Activated CD8-positive, alpha-beta memory T cell treated with anti-CD3 and anti-CD28 coated beads for 48 hours (primary cell): ENCODE measurements around the gene INPP5A.
"Not testable (repeated sequence)": the region's sequence is repeated elsewhere in the genome, so short reads cannot be mapped to it uniquely, and the experiment has no call there.

Experiments used
- DNase-seq, 3 experiments: peaks; one replicate each; pipeline ENCODE4 v3.0.0-alpha.2; 2020; ENCODE audit warnings: low read depth in 2 of 3, low spot score in 2 of 3

The INPP5A gene

GRCh38 chr10:132593900-132594876, 56.6 kb downstream of the INPP5A start:
- no peak for DNase-seq

GRCh38 chr10:132595021-132595420, 57.4 kb downstream of the INPP5A start:
- no peak for DNase-seq

- no peak for DNase-seq
These were observed 58.3 kb downstream of the INPP5A start for GRCh38 chr10:132595854-132596253.

DNA sequence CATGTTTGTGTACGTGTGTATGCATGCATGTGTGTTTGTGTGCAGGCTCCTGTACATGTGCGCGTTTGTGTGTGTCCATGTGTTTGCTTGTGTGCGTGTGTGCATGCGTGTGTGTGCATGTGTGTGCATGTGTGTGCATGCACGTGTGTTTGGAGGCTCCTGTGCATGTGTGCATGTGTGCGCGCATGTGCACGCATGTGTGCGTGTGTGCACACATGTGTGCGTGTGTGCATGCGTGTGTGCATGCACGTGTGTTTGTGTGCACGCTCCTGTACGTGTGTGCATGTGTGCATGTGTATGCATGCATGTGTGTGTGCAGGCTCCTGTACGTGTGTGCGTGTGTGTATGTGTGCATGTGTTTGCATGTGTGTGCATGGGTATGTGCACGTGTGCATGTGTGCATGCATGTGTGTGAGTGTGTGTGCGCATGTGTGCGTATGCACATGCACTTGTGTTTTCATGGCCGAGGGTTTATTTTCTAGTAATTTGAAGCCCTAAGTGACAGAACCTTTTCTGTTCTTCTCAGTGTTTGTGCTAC, 59.2 kb downstream of the INPP5A start:
- DNase-seq = no peak

GRCh38 chr10:132597654-132598053, 60.1 kb downstream of the INPP5A start:
- no peak for DNase-seq

DNA sequence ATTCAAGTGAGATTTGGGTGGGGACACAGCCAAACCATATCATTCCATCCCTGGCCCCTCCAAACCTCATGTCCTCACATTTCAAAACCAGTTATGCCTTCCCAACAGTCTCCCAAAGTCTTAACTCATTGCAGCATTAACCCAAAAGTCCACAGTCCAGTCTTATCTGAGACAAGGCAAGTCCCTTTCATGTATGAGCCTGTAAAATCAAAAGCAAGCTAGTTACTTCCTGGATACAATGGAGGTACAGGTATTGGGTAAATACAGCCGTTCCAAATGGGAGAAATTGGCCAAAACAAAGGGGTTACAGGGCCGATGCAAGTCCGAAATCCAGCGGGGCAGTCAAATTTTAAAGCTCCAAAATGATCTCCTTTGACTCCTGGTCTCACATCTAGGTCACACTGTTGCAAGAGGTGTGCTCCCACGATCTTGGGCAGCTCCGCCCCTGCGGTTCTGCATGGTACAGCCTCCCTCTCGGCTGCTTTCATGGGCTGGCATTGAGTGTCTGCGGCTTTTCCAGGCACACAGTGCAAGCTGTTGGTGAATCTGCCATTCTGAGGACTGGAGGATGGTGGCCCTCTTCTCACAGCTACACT, 61.5 kb downstream of the INPP5A start:
- not testable (repeated sequence) for DNase-seq

DNA sequence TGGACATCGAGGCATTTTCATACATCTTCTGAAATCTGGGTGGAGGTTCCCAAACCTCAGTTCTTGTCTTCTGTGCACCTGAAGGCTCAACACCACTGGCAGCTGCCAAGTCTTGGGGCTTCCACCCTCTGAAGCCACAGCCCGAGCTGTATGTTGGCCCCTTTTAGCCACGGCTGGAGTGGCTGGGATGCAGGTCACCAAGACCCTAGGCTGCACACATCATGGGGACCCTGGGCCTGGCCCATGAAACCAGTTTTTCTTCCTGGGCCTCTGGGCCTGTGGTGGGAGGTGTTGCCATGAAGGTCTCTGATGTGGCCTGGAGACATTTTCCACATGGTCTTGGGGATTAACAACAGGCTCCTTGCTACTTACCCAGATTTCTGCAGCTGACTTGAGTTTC, 62.1 kb downstream of the INPP5A start:
- DNase-seq = no peak

DNA sequence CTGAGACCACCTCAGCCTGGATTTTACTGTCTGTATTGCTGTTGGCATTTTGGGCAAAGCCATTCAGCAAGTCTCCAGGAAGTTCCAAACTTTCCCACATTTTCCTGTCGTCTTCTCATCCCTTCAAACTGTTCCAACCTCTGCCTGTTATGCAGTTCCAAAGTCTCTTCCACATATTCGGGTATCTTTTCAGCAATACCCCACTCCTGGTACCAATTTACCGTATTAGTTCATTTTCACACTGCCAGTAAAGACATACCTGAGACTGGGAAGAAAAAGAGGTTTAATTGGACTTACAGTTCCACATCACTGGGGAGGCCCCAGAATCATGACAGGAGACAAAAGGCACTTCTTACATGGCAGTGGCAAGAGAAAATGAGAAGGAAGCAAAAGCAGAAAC, 62.8 kb downstream of the INPP5A start:
- no peak for DNase-seq

DNA sequence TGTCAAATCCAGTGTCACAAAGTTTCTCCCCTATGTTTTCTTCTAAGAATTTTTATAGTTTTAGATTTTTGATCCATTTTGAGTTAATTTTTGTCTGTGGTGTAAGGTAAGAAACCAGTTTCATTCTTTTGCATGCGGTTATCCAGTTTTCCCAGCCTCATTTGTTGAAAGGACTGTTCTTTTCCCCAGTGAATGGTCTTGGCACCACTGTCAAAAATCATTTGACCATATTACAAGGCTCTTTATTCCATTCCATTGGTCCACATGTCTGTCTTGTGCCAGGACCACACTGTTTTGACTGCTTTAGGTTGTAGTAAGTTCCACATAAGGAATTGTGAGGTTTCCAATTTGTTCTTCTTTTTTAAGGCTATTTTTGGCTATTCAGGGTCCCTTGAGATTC, 64.0 kb downstream of the INPP5A start:
- no peak for DNase-seq

- no peak for DNase-seq
These were observed 65.0 kb downstream of the INPP5A start for GRCh38 chr10:132602614-132603013.

GRCh38 chr10:132603851-132604533, 66.4 kb downstream of the INPP5A start:
- DNase-seq = no peak

DNA sequence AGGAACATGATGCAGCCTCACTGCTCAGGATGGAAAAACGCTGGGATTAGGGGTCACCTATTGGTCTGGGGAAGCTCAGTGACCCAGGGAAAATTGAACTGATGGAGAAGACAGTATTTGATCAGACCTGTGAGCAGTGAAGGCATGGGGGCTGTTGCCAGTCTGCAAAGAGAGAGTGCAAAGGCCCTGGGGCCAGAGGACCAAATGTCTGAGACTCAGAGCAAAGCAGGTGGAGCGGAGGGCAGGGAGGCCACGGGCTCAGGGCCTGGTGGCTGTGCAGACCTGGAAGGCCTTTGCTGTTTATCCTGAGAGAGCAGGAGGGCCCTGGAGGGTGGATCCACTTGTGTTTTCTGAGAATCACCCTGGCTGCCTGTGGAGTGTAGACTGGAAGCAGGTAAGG, 67.1 kb downstream of the INPP5A start:
- DNase-seq = no peak

- no peak for DNase-seq
These were observed 67.8 kb downstream of the INPP5A start for GRCh38 chr10:132605390-132605789.

GRCh38 chr10:132606031-132606491, 68.5 kb downstream of the INPP5A start:
- no peak for DNase-seq

DNA sequence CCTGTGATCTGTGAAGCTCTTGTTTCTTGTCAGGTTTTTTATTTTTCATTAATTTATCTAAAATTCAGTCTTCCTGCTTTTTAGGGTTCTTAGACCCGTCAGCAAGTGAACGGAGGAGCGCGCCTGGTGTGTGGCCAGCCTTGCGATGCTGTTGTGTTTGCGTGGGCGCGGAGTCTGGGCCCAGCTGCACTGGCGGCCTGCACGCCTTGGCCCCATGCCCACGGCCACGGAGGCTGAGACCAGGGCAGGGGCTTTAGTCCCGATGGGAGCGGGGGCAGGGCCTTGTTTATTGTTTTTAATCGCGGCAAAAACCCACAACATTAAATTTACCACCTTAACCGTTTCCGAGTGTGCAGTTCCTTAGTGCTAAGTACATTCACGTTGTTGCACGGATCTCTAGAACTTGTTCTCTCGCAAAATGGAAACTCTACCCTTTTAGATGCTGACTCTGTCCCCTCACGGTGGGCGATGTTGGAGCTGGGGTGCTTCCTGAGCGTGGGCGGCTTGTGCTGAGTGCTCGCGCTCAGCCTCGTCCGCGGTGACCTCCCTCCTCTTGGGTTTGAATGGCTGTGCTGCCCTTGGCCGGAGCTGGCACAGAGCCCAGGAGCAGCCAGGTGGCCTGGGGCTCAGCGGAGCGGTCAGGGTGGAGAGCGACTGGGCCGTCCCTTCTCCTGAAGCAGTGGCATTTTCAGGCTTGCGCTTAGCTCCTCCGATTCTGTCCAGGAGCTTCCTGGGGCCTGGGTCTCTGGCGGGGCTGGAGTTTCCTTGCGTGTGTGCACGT, 69.1 kb downstream of the INPP5A start:
- DNase-seq = no peak

- no peak for DNase-seq
These were observed 69.9 kb downstream of the INPP5A start for GRCh38 chr10:132607491-132607890.

GRCh38 chr10:132607961-132608495, 70.4 kb downstream of the INPP5A start:
- no peak for DNase-seq

- no peak for DNase-seq
These were observed 71.1 kb downstream of the INPP5A start for GRCh38 chr10:132608511-132609195.

- no peak for DNase-seq
These were observed 71.6 kb downstream of the INPP5A start for GRCh38 chr10:132609211-132609610.
